Neuronal stem cell (in vitro differentiated cells): Measurements from ENCODE around the gene AFTPH.

Experiments used
- DNase-seq: peaks from one replicate; pipeline ENCODE4 v3.0.0-alpha.2; 2013; ENCODE audit warnings: low spot score
- H2AFZ ChIP-seq: one replicate; pipeline ENCODE4 v1.6.1; 2013; ENCODE audit warnings: mild to moderate bottlenecking, low read length, inconsistent platforms
- H2AK5ac ChIP-seq: 2 replicates; pipeline ENCODE4 v1.6.1; 2013; ENCODE audit warnings: low read depth, mild to moderate bottlenecking, inconsistent platforms, low read length, moderate library complexity, mixed read lengths
- H2BK120ac ChIP-seq: 2 replicates; pipeline ENCODE4 v1.6.1; 2013; ENCODE audit warnings: low read depth, mild to moderate bottlenecking, inconsistent platforms, low read length, moderate library complexity, mixed read lengths
- H2BK12ac ChIP-seq: one replicate; pipeline ENCODE4 v1.6.1; 2013; ENCODE audit warnings: low read length, inconsistent platforms
- H2BK15ac ChIP-seq: 2 replicates; pipeline ENCODE4 v1.6.1; 2013; ENCODE audit warnings: mild to moderate bottlenecking, low read length, inconsistent platforms, mixed read lengths
- H2BK5ac ChIP-seq: one replicate; pipeline ENCODE4 v1.6.1; 2013; ENCODE audit warnings: inconsistent platforms, mild to moderate bottlenecking, low read length, moderate library complexity
- H3K14ac ChIP-seq: one replicate; pipeline ENCODE4 v1.6.1; 2013; ENCODE audit warnings: low read length, inconsistent platforms
- H3K18ac ChIP-seq: 2 replicates; pipeline ENCODE4 v1.6.1; 2013; ENCODE audit warnings: low read length, inconsistent platforms
- H3K23ac ChIP-seq: 2 replicates; pipeline ENCODE4 v1.6.1; 2013; ENCODE audit warnings: low read depth, mild to moderate bottlenecking, mixed read lengths, low read length, inconsistent platforms; ENCODE audit not compliant: poor library complexity
- H3K27ac ChIP-seq: replicated peaks from 3 replicates; pipeline ENCODE4 v1.5.1; 2013; ENCODE audit warnings: low read length, inconsistent platforms
- H3K27me3 ChIP-seq, 3 experiments: 2 replicates each; pipeline ENCODE4 v1.6.1; 2013; ENCODE audit warnings: low read length in 3 of 3, mild to moderate bottlenecking in 2 of 3, inconsistent platforms in 1 of 3, low read depth in 1 of 3, mixed read lengths in 1 of 3, moderate library complexity in 1 of 3; ENCODE audit not compliant: control insufficient read depth in 3 of 3, insufficient read depth in 3 of 3
- H3K36me3 ChIP-seq, 2 donors: replicated peaks in 1 of 2; 2 replicates each; pipeline ENCODE4 v1.6.1; 2013; ENCODE audit warnings: low read length in 2 of 2; ENCODE audit not compliant: control insufficient read depth in 2 of 2, insufficient read depth in 2 of 2
- H3K4ac ChIP-seq: 2 replicates; pipeline ENCODE4 v1.6.1; 2013; ENCODE audit warnings: inconsistent platforms, mild to moderate bottlenecking, low read length, moderate library complexity
- H3K4me1 ChIP-seq, 2 donors: 1 replicate in 1 of 2; 2 replicates in 1 of 2; pipeline ENCODE4 v1.6.1; 2013; ENCODE audit warnings: low read length in 2 of 2, low read depth in 1 of 2; ENCODE audit not compliant: control insufficient read depth in 2 of 2, insufficient read depth in 1 of 2
- H3K4me2 ChIP-seq: one replicate; pipeline ENCODE4 v1.6.1; 2013; ENCODE audit warnings: mild to moderate bottlenecking, low read length, inconsistent platforms; ENCODE audit not compliant: insufficient read depth, poor library complexity, severe bottlenecking
- H3K4me3 ChIP-seq, 2 donors: 2 replicates each; pipeline ENCODE4 v1.5.1; 2013; ENCODE audit warnings: low read length in 2 of 2, mild to moderate bottlenecking in 2 of 2, inconsistent platforms in 1 of 2, moderate library complexity in 1 of 2
- H3K79me1 ChIP-seq: one replicate; pipeline ENCODE4 v1.6.1; 2013; ENCODE audit warnings: low read depth, mild to moderate bottlenecking, inconsistent platforms, low read length, moderate library complexity
- H3K9ac ChIP-seq: one replicate; pipeline ENCODE4 v1.6.1; 2013; ENCODE audit warnings: mild to moderate bottlenecking, low read depth, low read length, inconsistent platforms; ENCODE audit not compliant: poor library complexity
- H3K9me3 ChIP-seq, 2 donors: replicated peaks in 1 of 2; 2 replicates each; pipeline versions ENCODE3 to v1.6.1; 2013; ENCODE audit warnings: low read length in 2 of 2, mild to moderate bottlenecking in 2 of 2, inconsistent platforms in 1 of 2, low read depth in 1 of 2, mixed read lengths in 1 of 2, moderate library complexity in 1 of 2; ENCODE audit not compliant: control insufficient read depth in 2 of 2, insufficient read depth in 1 of 2
- H4K8ac ChIP-seq: one replicate; pipeline ENCODE4 v1.6.1; 2013; ENCODE audit warnings: low read depth, mild to moderate bottlenecking, inconsistent platforms, low read length, moderate library complexity
- H4K91ac ChIP-seq: one replicate; pipeline ENCODE4 v1.6.1; 2013; ENCODE audit warnings: low read length, low read depth, mild to moderate bottlenecking, inconsistent platforms; ENCODE audit not compliant: poor library complexity
- WGBS, 2 donors: extraction: QIAGEN DNeasy Blood & Tissue Kit; methylation state at CpG; one replicate each; pipeline ENCODE4 v1.1.7; 2013; ENCODE audit warnings: missing lambda C conversion rate in 2 of 2, mixed read lengths in 1 of 2; ENCODE audit not compliant: insufficient read length in 2 of 2, insufficient replicate concordance in 1 of 2; ENCODE audit errors: extremely low coverage in 2 of 2; 5-methylcytosine and 5-hydroxymethylcytosine counted together

AFTPH gene

GRCh38 chr2:64522843-64523428 is 1.2 kb upstream of the AFTPH start:
- H3K27ac ChIP-seq: no peak overlapping the region
- WGBS, 2 donors: no CpG with 5 or more reads among the region's 16 CpGs

DNA sequence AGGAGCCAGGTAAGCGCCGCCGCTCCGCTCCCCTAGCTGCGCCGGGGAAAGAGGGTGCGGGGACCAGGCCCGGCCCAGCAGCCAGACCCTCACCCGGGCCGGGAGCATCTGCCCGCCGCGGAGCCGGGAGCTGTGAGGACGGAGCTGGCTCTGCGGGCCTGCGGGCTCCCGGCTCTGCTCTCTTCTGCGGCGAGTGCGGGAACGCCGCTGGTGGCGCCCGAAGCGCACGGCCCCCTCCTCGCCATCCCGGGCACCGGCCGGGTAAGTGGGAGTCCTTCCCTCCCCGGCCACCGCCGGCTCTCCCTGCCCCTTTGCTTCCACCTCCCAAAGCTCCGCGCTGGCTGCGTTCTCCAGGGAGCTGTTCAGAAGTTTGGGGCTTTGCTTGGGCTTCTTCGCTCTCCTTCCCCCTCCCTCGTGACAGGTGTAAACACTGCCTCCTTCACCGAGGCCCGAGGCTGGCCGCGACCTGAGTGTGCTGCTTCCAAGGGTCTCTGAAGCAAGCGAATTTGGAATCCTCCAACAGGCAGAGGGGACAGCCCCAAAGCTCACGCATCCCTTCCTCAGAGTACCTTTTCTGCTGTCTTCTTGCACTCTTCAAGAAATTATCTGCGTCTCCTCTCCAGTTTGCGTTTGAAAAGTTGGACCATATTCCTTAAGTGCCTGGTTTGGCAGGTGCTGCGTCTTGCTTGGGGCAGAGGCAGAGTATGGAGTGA is 632 bp downstream of the AFTPH start:
- DNase-seq: no peak

More at GRCh38 chr2:64522843-64523428, 1.2 kb upstream of the AFTPH start:
- H3K23ac ChIP-seq: no peak overlapping the region
- H3K9ac ChIP-seq: no peak overlapping the region
- H3K27me3 ChIP-seq: peaks cover 0 to 1% (median 0%) of the 10 kb centered on the region in 3 experiments
- peak overlapping the region; percentile 69 for H2AFZ ChIP-seq
- no peak overlapping the region for H3K4ac ChIP-seq
- no peak overlapping the region for H3K14ac ChIP-seq
- H2BK15ac ChIP-seq: no peak overlapping the region
- no peaks in the 10 kb centered on the region for H3K36me3 ChIP-seq
- H4K8ac ChIP-seq: no peak overlapping the region
- no peak overlapping the region for H2BK12ac ChIP-seq
- peak; percentile 63 for DNase-seq
- no peak overlapping the region for H3K18ac ChIP-seq
- peaks cover 5% of the 10 kb centered on the region for H3K79me1 ChIP-seq
- no peak overlapping the region for H2AK5ac ChIP-seq
- H3K4me3 ChIP-seq: peak overlapping the region in 1 of 2 donors; percentile 84
- H3K4me1 ChIP-seq: peaks cover 2 to 5% of the 10 kb centered on the region in 2 donors
- no peak overlapping the region for H4K91ac ChIP-seq
- no peak overlapping the region for H2BK5ac ChIP-seq
- no peaks in the 10 kb centered on the region for H3K9me3 ChIP-seq
- no peak overlapping the region for H2BK120ac ChIP-seq
- H3K4me2 ChIP-seq: peak overlapping the region; percentile 68

GRCh38 chr2:64525317-64525613 is 1.1 kb downstream of the AFTPH start:
- Histone ChIP-seq H2AFZ (peak overlapping the region; percentile 94), H3K27me3 (no peaks in the 10 kb centered on the region), H3K4me3 (peak overlapping the region; percentile 84 to 98), H3K4me2 (peak overlapping the region; percentile 91), H3K14ac (no peak overlapping the region), H3K4me1 (peaks cover 2 to 5% of the 10 kb centered on the region in 2 donors), H2BK120ac (no peak overlapping the region), H3K4ac (no peak overlapping the region), H3K9me3 (no peaks in the 10 kb centered on the region), H2BK15ac (no peak overlapping the region), H3K36me3 (no peaks in the 10 kb centered on the region), H3K18ac (no peak overlapping the region), H2AK5ac (no peak overlapping the region), H4K91ac (no peak overlapping the region), H3K9ac (peak overlapping the region; percentile 88), H3K79me1 (peaks cover 5% of the 10 kb centered on the region), H3K23ac (no peak overlapping the region), H2BK5ac (no peak overlapping the region), H3K27ac (peak overlapping the region; percentile 19), H2BK12ac (no peak overlapping the region), H4K8ac (no peak overlapping the region)
- no CpG with 5 or more reads among the region's 4 CpGs for WGBS, 2 donors
- no peak for DNase-seq

More for the DNA sequence above, 632 bp downstream of the AFTPH start:
- H3K27me3 ChIP-seq: no peaks in the 10 kb centered on the region
- peak overlapping the region; percentile 94 for H2AFZ ChIP-seq
- peak overlapping the region; percentile 86 for H3K18ac ChIP-seq
- peak overlapping the region; percentile 82 for H3K14ac ChIP-seq
- no peak overlapping the region for H2AK5ac ChIP-seq
- peak overlapping the region; percentile 91 for H3K4me2 ChIP-seq
- no peak overlapping the region for H4K8ac ChIP-seq
- H4K91ac ChIP-seq: no peak overlapping the region
- H3K9ac ChIP-seq: peak overlapping the region; percentile 88
- no peak overlapping the region for H2BK120ac ChIP-seq
- H3K4me3 ChIP-seq: peak overlapping the region; percentile 84 to 98
- no peak overlapping the region for H3K4ac ChIP-seq
- H3K79me1 ChIP-seq: peaks cover 5% of the 10 kb centered on the region
- no peaks in the 10 kb centered on the region for H3K9me3 ChIP-seq
- H2BK12ac ChIP-seq: no peak overlapping the region
- H2BK5ac ChIP-seq: peak overlapping the region; percentile 1
- peak overlapping the region; percentile 89 for H2BK15ac ChIP-seq
- H3K23ac ChIP-seq: peak overlapping the region; percentile 89
- H3K36me3 ChIP-seq: no peaks in the 10 kb centered on the region
- H3K4me1 ChIP-seq: peaks cover 2 to 5% of the 10 kb centered on the region in 2 donors
- WGBS, 2 donors: no CpG with 5 or more reads among the region's 48 CpGs
- peak overlapping the region; percentile 71 for H3K27ac ChIP-seq

DNA sequence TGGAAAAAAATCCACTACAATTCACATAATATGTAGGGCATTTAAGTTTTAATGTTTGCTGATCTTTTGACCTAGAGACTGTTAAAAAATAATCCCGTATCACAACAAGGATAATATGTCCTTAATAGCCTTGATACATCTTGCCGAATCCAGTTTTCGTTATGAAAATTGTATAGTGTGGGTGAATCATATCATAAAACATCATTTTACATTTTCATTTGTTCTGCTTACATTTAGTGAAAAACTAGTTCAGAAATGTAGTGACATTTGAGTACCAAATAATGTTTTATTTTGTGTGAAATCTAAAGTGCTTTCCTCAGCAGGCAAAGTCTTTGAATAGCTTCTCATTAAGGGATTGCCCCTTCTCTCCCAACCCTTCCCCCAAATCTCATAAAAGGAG is 1.9 kb downstream of the AFTPH start:
- no peak overlapping the region for H2BK5ac ChIP-seq
- no peak overlapping the region for H3K18ac ChIP-seq
- no peak overlapping the region for H2BK120ac ChIP-seq
- H3K14ac ChIP-seq: no peak overlapping the region
- no peak overlapping the region for H2AK5ac ChIP-seq
- H2BK12ac ChIP-seq: no peak overlapping the region
- H3K27ac ChIP-seq: no peak overlapping the region
- H3K9me3 ChIP-seq: no peaks in the 10 kb centered on the region
- H3K4ac ChIP-seq: no peak overlapping the region
- no peaks in the 10 kb centered on the region for H3K36me3 ChIP-seq
- H4K8ac ChIP-seq: no peak overlapping the region
- no CpG with 5 or more reads among the region's 3 CpGs for WGBS, 2 donors
- DNase-seq: no peak
- H3K23ac ChIP-seq: no peak overlapping the region
- H3K4me1 ChIP-seq: peaks cover 2 to 5% of the 10 kb centered on the region in 2 donors
- H3K9ac ChIP-seq: no peak overlapping the region
- peaks cover 5% of the 10 kb centered on the region for H3K79me1 ChIP-seq
- H3K27me3 ChIP-seq: no peaks in the 10 kb centered on the region
- no peak overlapping the region for H4K91ac ChIP-seq
- no peak overlapping the region for H2BK15ac ChIP-seq
- no peak overlapping the region for H2AFZ ChIP-seq
- no peak overlapping the region for H3K4me3 ChIP-seq
- H3K4me2 ChIP-seq: no peak overlapping the region
